Thoracic aorta (tissue), 2 donors: ENCODE measurements around the gene MYCT1. TPM values are rescaled to one million over a fixed set of nuclear protein-coding genes. Genes with fewer than 3 reads are reported as not detected.

Source experiments
- ATAC-seq: fragments of 150-250 bp; one replicate; pipeline ENCODE4 v1.8.0; 2017; ENCODE audit warnings: low read depth; ENCODE audit not compliant: insufficient number of reproducible peaks, low FRiP score
- DNase-seq: peaks from one replicate; pipeline ENCODE4 v3.0.0-alpha.2; 2020; ENCODE audit warnings: low spot score
- H3K27ac ChIP-seq, 2 donors: fragments of 200-600 bp; sonication (generic); 1 replicate in 1 of 2; 2 replicates in 1 of 2; pipeline ENCODE4 v1.5.1; 2016; ENCODE audit warnings: mild to moderate bottlenecking in 2 of 2, moderate library complexity in 2 of 2
- H3K27me3 ChIP-seq: fragments of 200-600 bp; sonication (generic); replicated peaks from 2 replicates; pipeline ENCODE4 v1.6.0; 2016; ENCODE audit warnings: mild to moderate bottlenecking; ENCODE audit not compliant: insufficient read depth
- H3K36me3 ChIP-seq: fragments of 200-600 bp; sonication (generic); one replicate; pipeline ENCODE4 v1.5.1; 2016
- H3K4me1 ChIP-seq, 2 donors: fragments of 200-600 bp; sonication (generic); 1 replicate in 1 of 2; 2 replicates in 1 of 2; pipeline versions ENCODE4 v1.5.1 to v1.6.0; 2016; ENCODE audit warnings: low read depth in 2 of 2, mild to moderate bottlenecking in 1 of 2; ENCODE audit not compliant: control insufficient read depth in 1 of 2
- H3K4me3 ChIP-seq: fragments of 200-600 bp; sonication (generic); 2 replicates; pipeline ENCODE4 v1.5.1; 2016; ENCODE audit warnings: mild to moderate bottlenecking
- H3K9me3 ChIP-seq: fragments of 200-600 bp; sonication (generic); 2 replicates; pipeline ENCODE4 v1.5.1; 2016
- CTCF ChIP-seq: fragments of 200-600 bp; sonication (generic); IDR thresholded peaks from one replicate; pipeline ENCODE4 v1.5.1; 2019; ENCODE audit warnings: antibody characterized with exemption
- total RNA-seq, 2 donors: library from RNA; depleted of rRNA; stranded (reverse); fragments of >200 nt; gene quantifications; one replicate each; pipeline versions ENCODE4 v1.1.0 to v1.2.3, GENCODE V29; 2016

MYCT1 gene
- total RNA-seq, 2 donors from 2014 or later, result 7.2 to 14.7 TPM

GRCh38 chr6:152771061-152771687, 73.5 kb downstream of the MYCT1 start:
- no peak for ATAC-seq

More at GRCh38 chr6:152771061-152771687, 73.5 kb downstream of the MYCT1 start:
- Histone ChIP-seq H3K27ac (no peak overlapping the region), H3K27me3 (no peaks in the 10 kb centered on the region), H3K4me1 (no peaks in the 10 kb centered on the region), H3K4me3 (no peak overlapping the region), H3K9me3 (no peaks in the 10 kb centered on the region), H3K36me3 (no peaks in the 10 kb centered on the region)
- DNase-seq, result no peak
- no peak for TF ChIP-seq CTCF

Other genes with a start within 250 kb of the MYCT1 start
- 100 to 1,000 TPM; 462 to 552 TPM for gene SYNE1, start 60.5 kb upstream of the MYCT1 start, total RNA-seq
- gene VIP, start 52.9 kb downstream of the MYCT1 start, total RNA-seq, result under 1 TPM in 1 of 2 donors, not detected in 1; 0.63 TPM